Dermis microvascular lymphatic vessel endothelial cell (primary cell): ENCODE data around the gene B4GALT3. TPM values are rescaled to one million over a fixed set of nuclear protein-coding genes. Genes with fewer than 3 reads are reported as not detected.

Experiments
- DNase-seq, 2 donors: peaks; one replicate each; pipeline versions ENCODE4 v3.0.0 to v3.0.0-alpha.2; 2010; ENCODE audit warnings: low read depth in 2 of 2
- total RNA-seq: library from RNA; depleted of rRNA; stranded (reverse); fragments of >200 nt; gene quantifications from 2 replicates; pipeline ENCODE4 v1.2.1, GENCODE V29; 2014

Gene B4GALT3
- total RNA-seq, 1 donor from 2014 or later, result 17.5 TPM

- no peak for DNase-seq
These were observed 11.1 kb upstream of the B4GALT3 start for GRCh38 chr1:161188381-161188780.

GRCh38 chr1:161187311-161187710 is 10.0 kb upstream of the B4GALT3 start:
- DNase-seq, result no peak

GRCh38 chr1:161185732-161186311 is 8.5 kb upstream of the B4GALT3 start:
- no peak for DNase-seq

- peak; percentile 90 to 96 for DNase-seq
These were observed 8.0 kb upstream of the B4GALT3 start for GRCh38 chr1:161185282-161185682.

GRCh38 chr1:161182214-161182613 is 4.9 kb upstream of the B4GALT3 start:
- DNase-seq, result peak in 1 of 2 donors; percentile 42

GRCh38 chr1:161180639-161181038 is 3.3 kb upstream of the B4GALT3 start:
- peak in 1 of 2 donors; percentile 25 for DNase-seq

- no peak for DNase-seq
These were observed 2.4 kb upstream of the B4GALT3 start for GRCh38 chr1:161179698-161180097.

GRCh38 chr1:161177936-161178244 is 583 bp upstream of the B4GALT3 start:
- DNase-seq, result no peak

GRCh38 chr1:161176468-161177111 is 717 bp downstream of the B4GALT3 start:
- DNase-seq, result no peak

GRCh38 chr1:161175771-161176453 is 1.4 kb downstream of the B4GALT3 start:
- DNase-seq, result no peak

GRCh38 chr1:161174911-161175310 is 2.4 kb downstream of the B4GALT3 start:
- DNase-seq, result no peak

- DNase-seq, result no peak
These were observed 3.6 kb downstream of the B4GALT3 start for GRCh38 chr1:161173711-161174110.

- DNase-seq, result peak in 1 of 2 donors; percentile 19
These were observed 4.4 kb downstream of the B4GALT3 start for GRCh38 chr1:161172776-161173376.

- DNase-seq, result no peak
These were observed 5.0 kb downstream of the B4GALT3 start for GRCh38 chr1:161172349-161172748.

GRCh38 chr1:161171696-161172095 is 5.6 kb downstream of the B4GALT3 start:
- no peak for DNase-seq

GRCh38 chr1:161171191-161171590 is 6.1 kb downstream of the B4GALT3 start:
- no peak for DNase-seq

- no peak for DNase-seq
These were observed 8.4 kb downstream of the B4GALT3 start for GRCh38 chr1:161168906-161169305.

- peak in 1 of 2 donors; percentile 17 for DNase-seq
These were observed 10.4 kb downstream of the B4GALT3 start for GRCh38 chr1:161166669-161167548.

- DNase-seq, result peak; percentile 98 to 99
These were observed 11.3 kb downstream of the B4GALT3 start, which contains the start of gene PPOX for GRCh38 chr1:161165742-161166668. Gene PPOX (plus strand): TSS chr1:161166426. CDS start chr1:161166848, 422 bp downstream.

GRCh38 chr1:161164901-161165610 is 12.3 kb downstream of the B4GALT3 start:
- DNase-seq, result no peak
